ENCODE data around the gene EAF1.

- TF ChIP-seq, protein P1, sequence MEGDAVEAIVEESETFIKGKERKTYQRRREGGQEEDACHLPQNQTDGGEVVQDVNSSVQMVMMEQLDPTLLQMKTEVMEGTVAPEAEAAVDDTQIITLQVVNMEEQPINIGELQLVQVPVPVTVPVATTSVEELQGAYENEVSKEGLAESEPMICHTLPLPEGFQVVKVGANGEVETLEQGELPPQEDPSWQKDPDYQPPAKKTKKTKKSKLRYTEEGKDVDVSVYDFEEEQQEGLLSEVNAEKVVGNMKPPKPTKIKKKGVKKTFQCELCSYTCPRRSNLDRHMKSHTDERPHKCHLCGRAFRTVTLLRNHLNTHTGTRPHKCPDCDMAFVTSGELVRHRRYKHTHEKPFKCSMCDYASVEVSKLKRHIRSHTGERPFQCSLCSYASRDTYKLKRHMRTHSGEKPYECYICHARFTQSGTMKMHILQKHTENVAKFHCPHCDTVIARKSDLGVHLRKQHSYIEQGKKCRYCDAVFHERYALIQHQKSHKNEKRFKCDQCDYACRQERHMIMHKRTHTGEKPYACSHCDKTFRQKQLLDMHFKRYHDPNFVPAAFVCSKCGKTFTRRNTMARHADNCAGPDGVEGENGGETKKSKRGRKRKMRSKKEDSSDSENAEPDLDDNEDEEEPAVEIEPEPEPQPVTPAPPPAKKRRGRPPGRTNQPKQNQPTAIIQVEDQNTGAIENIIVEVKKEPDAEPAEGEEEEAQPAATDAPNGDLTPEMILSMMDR (IDR thresholded peaks at IDR 0.05) = peak in 4 of 5 experiments; percentile 22 to 34 (median 23)
- peak in 2 of 3 donors; percentile 12 to 29 for TF ChIP-seq POLR2AphosphoS5 (IDR thresholded peaks at IDR 0.05)
- TF ChIP-seq POLR2A (IDR thresholded peaks at IDR 0.05) = peak; percentile 43
These were observed at the start of gene EAF1, which contains the start of gene METTL6 for GRCh38 chr3:15427182-15427880.
